GM19240 (cell line): ENCODE results near the gene CIB1.
"Not testable (repeated sequence)": the region's sequence is repeated elsewhere in the genome, so short reads cannot be mapped to it uniquely, and the experiment has no call there.

Source experiments
- DNase-seq: peaks from one replicate; pipeline ENCODE4 v3.0.0; 2011; ENCODE audit warnings: low spot score; ENCODE audit not compliant: insufficient read length

Gene CIB1

DNA sequence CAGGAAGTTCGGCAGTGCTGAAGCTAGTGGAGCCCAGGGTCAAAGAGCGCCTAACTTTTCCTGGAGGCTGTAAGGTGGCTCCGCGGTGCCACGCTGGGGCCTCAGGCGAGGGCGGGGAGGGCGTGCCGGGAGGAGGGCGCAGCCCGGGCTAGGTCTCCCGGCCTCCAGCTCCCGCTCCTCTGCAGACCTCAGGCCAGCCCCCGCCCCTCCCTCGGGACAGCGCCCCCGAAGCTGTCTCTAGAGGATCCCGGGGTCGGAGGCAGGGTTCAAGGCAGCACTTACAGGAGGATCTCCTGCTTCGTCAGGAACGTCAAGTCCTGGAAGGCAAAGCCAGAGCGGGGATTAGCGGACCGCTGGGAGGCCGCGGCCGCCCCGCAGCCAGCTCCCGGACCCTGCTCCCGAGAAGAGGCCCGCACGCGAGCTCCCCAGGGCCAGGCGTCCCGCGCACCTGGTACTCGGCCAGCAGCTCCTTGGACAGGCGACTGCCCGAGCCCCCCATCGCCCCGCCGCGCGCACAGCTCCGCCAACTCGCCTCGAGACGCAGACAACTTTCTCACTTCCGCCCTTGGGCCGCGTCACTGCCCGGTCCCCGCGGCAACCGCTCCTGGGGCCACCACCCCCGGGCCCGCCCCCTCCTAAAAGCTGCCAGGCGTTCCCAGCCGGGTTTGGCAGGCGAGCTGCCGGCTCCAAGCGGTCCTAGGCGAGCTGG, at the start of gene CIB1:
CIB1 (minus strand) TSS at position 555 of the 709 bp plus-strand sequence; CDS start at position 499, 56 bp downstream.
- DNase-seq: peak; percentile 90

DNA sequence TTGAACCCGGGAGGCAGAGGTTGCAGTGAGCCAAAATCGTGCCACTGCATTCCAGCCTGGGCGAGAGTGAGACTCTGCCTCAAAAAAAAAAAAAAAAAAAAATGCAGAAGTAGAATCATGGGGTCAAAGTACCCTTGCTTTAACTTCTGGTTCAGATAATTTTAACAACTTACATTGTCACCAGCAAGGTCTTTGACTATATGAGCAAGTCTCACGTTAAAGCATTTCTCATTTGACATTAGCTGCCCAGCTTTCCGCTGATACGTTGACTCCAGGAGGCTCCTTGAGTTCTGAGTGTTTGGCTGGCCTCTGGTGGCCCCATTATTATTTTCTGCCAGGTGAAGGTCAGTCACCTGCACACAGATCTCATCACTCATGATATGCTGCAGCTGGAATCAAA, 47.9 kb upstream of the CIB1 start:
- not testable (repeated sequence) for DNase-seq

DNA sequence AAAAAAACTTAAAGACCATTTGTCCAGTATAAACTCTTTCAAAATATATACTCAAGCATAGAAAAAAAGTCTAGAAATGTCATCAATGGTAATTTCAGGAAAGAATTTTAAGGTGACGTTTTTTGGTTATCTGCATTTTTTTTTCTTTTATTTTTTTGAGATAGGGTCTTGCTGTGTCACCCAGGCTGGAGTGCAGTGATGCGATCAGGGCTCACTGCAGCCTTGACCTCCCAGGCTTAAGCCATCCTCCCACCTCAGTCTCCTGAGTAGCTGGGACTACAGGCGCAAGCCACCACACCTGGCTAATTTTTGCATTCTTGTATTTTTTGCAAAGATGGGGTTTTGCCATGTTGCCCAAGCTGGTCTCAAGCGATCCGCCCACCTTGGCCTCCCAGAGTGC, 47.0 kb upstream of the CIB1 start:
- not testable (repeated sequence) for DNase-seq

DNA sequence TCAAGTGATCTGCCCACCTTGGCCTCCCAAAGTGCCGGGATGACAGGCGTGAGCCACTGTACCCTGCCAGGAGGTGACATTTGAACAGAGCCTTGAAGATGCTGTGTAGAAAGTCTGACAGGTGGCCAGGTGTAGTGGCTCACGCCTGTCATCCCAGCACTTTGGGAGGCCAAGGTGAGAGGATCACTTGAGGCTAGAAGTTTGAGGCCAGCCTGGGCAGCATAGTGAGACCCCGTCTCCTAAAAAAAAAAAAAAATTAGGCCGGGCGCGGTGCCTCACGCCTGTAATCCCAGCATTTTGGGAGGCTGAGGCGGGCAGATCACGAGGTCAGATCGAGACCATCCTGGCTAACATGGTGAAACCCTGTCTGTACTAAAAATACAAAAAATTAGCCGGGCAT, 44.7 kb upstream of the CIB1 start:
- DNase-seq: not testable (repeated sequence)

DNA sequence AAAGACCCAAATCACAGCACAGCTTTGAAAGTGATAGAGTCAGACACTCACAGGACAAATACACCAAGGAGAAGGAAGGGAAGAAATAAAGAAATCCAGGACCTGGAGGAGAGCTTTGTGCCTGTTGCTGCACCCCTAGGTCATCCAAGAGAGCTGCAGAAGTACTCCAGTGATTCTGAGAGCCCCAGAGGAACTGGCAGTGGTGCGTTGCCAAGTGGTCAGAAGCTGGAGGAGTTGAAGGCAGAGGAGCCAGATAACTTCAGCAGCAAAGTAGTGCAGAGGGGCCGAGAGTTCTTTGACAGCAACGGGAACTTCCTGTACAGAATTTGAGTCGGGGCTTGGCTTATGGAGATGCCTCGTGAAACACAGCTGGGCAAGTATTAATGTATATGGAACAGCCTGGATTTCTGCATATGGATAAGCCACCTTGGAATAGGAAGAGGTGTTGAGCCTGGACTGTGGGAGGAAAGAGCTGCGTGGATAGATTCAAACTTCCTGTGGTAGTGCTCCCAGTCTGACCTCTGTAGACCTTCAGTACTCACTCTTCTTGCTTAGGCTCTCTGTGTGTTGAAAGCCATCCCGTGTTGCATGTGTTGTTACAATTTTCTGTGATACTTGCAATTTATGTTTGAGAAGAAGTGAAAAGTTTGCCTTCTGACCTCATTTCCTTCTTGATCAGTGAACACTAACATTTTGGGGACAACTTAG, 37.9 kb upstream of the CIB1 start:
- DNase-seq: no peak

DNA sequence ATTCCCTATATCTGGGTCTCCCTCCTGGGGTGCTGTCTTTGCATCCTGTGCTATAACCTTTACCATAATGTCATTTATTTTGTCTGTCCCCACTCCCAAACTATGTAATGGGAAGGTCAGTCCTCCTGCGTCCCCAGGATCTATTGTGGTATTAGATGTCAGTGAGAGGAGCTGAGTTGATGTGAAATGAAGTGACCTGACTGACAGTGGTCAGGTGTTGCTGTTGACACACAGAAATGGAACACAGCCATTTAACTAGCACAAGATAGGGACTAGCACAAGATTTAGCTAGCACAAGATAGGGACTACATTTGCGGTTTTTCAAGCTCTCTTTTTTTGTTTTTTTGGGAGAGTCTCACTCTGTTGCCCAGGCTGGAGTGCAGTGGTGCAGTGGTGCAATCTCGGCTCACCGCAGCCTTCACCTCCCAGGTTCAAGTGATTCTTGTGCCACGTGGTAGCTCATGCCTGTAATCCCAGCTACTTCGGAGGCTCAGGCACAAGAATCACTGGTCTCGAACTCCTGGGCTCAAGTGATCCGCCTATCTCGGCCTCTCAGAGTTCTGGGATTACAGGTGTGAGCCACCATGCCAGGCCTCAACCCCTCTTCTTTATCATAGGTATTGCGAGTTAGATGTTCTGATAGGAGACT, 36.9 kb upstream of the CIB1 start:
- no peak for DNase-seq

DNA sequence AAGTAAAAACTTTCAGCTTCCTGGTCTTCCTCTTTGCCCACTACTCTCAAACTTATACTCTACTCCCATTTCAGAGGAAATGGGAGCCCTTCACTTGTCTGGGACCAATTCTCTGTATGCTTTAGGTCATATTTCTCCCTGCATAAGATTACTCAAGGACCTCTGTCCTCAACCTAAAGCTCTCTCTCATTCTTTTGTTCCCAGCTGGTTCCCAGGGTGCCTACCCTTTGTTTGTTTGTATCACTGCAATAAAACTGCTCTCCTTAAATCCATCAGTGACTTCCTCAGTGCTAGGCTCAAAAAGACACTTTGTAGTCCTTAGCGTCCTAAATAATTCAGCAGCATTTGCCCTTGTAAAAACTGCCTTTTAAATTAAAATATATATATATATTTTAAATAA, 34.7 kb upstream of the CIB1 start:
- no peak for DNase-seq

DNA sequence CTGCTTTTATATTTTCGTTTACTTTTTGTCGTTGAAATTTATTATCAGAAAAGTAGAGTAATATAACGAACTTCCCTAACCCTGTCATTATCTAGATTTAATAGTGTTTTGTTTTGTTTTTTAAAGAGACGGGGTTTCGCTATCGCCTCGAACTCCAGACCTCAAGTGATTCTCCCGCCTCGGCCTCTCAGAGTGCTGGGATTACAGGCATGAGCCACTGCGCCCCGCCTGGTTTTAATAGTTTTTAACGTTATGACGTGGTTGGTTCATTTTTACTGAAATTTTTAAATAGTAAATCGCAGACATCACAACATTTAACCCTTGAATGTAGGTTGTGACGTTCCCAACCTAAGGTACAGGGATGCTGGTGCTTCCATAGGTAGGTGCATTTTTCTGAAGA, 32.7 kb upstream of the CIB1 start:
- DNase-seq: no peak

DNA sequence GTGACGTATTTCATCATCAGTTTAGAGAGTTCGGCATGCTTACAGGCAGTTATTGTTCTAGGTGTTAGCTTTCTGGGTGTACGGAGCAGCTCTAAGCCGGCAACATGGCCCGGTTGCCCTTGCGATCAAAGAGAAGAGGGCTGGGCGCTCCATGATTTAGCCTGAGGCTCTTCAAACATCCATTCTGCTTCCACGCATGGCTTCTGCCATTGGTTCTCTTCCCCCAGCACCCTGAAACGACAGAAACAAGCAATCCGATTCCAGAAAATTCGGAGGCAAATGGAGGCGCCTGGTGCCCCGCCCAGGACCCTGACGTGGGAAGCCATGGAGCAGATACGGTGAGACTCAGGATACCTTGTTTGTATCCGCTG, 32.3 kb upstream of the CIB1 start:
- no peak for DNase-seq

DNA sequence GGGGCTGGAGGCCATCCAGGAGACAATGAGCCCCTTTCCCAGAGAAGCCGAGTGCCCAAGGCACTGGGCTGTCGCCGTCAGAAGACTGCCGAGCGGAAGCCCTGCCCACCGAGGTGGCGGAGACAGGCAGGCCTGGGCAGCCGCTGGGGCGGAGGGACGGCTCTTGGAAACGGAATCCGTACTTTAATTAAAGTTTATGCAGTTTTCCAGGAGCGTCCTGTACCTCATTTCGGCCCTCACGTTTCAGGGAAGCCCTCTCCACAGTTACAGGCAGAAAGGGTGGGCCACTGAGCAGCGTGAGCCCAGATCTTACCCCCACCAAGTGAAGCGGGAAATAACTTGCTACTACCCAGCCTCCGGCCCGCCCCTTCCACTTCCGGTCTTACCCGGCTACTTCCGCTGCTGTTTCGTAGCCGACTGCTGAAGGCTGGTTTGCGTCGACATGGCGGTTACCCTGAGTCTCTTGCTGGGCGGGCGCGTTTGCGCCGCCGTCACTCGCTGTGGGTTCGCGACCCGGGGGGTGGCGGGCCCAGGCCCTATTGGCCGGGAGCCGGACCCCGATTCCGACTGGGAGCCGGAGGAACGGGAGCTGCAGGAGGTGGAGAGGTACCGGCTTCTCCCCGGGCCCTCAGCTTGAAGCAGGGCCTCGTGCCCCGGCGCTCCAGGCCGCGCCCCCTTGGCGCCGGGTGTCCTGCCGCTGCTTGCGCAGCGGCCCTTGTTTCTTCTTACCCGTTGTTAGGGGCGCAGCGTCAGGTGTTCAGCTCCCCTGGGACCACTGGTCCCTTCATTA, 31.7 kb upstream of the CIB1 start, which contains the start of gene NGRN:
NGRN (plus strand) TSS at position 402 of the 790 bp plus-strand sequence; CDS start at position 443, 41 bp downstream.
- peak; percentile 57 for DNase-seq

DNA sequence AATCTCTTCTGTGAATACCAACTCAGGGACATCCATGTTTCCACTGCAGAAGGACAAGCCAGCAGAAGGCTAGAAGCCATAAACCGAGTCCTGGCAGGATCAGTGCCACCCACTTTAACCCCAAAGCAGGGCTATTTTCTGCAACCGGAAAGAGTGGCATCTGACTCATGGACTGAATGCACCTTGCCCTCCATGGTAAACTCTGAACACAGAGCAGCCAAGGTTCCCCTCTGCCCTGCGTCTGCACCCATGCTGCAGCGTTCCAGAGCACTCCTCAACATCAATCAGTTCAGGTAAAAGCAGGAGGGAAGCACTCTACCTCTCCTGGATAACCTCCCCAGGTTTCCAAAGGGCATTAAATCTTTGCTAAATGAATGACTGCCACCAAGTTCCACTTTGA, 30.9 kb upstream of the CIB1 start:
- DNase-seq: no peak

DNA sequence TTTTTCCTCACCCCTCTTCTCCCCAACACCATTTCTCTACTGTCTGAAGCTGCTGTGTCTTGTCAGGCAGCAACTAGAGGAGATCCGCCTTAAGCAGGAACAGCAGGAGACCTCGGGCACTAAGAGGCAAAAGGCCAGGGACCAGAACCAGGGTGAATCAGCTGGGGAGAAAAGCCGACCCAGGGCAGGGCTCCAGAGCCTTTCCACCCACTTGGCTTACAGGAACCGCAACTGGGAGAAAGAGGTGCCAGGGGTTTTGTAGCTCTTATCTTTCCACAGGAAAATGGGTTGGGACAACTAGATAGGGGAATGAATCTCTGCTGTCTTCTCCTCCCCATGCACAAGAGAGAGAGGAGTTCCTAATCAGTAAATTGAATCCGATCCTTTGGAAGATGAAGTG, 28.7 kb upstream of the CIB1 start:
- no peak for DNase-seq

DNA sequence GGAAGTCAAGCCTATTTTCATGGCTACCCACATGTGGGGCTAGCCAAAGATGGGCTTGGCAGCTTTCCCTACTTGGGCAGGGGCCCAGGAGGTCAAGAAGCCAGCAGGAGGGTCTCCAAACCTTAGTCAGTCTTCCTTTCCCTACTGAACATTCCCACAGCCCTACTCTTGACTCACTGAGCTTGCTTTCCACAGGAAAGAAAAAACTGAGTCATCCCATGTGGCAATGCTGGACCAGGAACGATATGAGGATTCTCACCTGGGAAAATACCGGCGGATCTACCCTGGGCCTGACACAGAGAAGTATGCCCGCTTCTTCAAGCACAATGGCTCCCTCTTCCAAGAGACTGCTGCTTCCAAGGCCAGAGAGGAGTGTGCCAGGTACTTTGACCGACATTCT, 28.1 kb upstream of the CIB1 start:
- no peak for DNase-seq

DNA sequence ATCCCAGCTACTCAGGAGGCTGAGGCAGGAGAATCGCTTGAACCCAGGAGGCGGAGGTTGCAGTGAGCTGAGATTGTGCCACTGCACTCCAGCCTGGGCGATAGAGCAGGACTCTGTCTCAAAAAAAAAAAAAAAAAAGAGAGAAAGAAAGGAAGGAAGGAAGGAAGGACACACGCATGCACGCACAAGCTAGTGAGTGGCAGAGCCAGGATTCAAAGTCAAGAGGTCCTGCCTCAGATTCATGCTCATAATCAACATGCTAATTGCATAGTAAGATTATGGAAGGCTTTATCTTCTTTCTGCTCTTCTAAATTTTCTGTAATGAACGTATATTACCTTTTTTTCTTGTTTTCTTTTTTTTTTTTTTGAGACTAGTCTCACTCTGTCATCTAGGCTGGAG, 27.0 kb upstream of the CIB1 start:
- DNase-seq: not testable (repeated sequence)

DNA sequence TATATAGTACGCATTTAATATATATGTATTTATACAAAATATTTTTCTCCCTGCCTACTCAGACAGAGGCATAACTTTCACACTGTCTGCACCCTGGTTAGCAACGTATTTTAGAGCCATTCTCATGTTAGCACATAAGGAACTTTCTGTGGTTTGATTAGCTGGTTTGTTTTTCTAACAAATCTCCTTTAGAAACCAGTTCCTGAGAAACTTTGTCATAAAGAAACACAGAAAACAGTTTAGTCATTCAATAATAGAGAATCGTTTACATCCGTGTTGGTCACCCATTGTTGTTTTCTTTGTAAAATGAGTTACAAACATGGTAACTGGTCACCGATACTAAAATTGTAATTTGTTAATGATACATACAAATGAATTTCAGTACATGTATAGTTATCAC, 25.8 kb upstream of the CIB1 start:
- DNase-seq: peak; percentile 14

DNA sequence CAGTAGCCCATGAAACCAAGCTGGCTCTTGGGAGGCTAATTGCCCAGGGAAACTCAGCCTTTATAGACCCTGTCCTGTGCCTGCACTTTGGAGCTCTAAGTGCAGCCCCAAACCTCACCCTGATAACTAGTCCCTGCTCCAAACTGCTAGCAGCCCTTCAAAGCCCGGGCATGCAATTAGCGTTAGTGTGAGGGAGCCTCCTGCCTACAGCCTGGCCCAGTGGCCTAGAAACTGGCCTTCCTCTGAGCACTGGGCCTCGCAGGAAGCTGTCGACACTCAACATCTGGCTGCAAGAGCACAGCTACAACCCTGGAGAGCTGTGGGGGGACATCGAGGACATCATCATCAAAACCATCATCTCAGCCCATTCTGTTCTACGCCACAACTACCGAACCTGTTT, 24.0 kb upstream of the CIB1 start:
- no peak for DNase-seq

DNA sequence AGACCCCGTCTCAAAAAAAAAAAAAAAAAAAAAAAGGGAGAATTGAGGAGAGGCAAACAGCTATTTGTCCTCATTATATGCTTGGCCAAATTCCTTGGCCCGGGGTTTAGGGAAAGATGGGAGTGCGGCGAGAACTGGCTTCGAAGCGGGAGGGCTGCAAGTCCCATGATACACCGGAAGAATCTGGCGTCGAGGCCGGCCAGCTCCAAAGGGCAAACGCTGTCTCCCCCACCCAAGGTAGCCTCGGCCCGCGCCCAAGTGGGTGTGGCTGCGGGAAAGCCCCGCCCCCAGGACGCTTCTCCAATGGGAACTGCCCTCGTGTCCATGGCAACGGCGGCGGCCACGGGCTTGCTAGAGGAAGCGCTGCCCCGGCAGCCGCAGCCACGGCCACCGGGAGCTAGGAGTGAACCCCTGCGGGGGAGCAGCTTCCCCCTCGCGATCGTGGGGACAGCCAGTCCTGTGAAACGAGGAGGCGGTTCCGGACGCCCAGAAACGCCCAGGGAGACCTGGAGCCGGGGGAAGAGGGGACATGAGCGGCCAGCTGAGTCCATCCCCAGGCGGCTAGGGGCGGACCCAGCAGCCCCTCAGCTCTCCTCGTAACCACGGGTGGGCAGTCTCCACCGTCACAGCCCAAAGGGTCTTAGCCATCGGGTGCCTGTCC, 15.6 kb upstream of the CIB1 start, which contains the start of gene TTLL13:
TTLL13 (plus strand) TSS at position 354 of the 661 bp plus-strand sequence. CDS start 1,075 bp downstream, outside the sequence.
- DNase-seq: no peak

DNA sequence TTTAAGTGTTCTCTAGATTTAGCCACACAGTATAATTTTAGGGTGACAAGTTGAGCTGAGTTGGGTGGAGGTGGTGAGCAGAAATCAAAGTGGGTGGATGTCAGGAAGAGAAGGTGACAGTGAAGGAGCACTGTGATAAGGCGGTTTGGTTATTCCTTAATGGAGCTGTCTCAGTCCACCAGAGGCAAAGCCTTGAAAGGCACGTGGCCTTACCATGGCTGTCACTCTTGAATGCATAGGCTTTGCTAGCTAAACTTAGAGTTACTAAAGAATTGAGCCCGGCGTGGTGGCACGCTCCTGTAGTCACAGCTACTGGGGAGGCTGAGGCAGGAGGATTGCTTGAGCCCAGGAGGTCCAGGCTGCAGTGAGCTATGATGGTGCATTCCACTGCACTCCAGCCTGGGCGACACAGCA, 15.1 kb upstream of the CIB1 start:
- DNase-seq: no peak

DNA sequence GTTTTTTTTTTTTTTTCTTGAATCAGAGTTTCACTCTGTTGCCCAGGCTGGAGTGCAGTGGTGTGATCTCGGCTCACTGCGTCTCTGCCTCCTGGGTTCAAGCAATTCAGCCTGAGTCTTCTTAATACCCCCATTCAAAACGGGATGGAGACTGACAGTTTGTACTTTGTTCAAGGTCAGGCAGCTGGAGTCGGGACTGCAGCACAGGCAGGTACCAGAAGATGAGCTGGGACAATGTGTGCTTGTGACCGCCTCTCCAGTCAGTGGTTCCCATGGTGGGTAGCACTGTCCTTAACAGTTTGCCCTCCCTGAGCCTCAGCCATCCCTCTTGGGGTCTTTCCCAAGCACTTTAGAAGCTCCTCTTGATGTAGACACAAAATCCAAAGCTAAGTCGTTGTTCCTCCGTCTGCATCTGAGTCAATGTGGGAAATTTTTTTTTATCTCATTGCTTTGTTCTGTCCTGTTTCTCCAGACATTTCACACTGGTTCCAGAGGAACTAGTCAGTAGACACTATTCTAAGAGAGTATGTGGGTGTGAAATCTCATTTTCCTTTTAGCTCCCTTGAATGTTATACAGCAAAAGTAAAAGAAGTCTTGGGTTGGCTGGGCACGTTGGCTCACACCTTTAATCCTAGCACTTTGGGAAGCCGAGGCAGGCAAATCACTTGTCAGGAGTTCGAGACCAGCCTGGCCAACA, 10.3 kb upstream of the CIB1 start:
- DNase-seq: no peak
